NCI-H510A treated with DMSO at 0.1 percent for 48 hours (cell line): ENCODE data around the gene PCBP2.
"Not testable (repeated sequence)": the region's sequence is repeated elsewhere in the genome, so short reads cannot be mapped to it uniquely, and the experiment has no call there.

ENCODE experiments used
- DNase-seq: peaks from one replicate; lab custom pipeline; 2025; lab: John Stamatoyannopoulos, UW

PCBP2 gene

GRCh38 chr12:53472056-53472582 lies 20.2 kb downstream of the PCBP2 start:
- no peak for DNase-seq

DNA sequence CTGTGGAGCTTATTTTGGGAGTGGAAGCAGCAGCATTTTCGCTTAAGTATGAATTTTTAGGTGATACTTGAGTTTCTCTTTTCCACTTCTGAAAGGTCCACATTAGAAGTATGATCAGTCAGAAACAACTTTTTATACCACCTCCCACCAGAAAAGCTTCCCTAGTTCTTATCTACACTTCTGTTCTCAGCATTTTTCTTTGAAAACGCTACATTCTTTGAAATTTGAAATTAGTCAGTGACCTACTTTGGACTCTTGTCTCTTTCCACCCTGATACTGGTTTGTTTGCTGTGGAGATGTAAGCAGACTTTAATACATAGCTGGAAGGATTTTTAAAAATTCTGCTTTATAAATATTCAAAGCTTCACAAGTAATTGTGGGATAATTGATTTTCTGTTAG lies 22.2 kb downstream of the PCBP2 start:
- DNase-seq = no peak

GRCh38 chr12:53474819-53475218 lies 22.9 kb downstream of the PCBP2 start:
- DNase-seq = no peak

DNA sequence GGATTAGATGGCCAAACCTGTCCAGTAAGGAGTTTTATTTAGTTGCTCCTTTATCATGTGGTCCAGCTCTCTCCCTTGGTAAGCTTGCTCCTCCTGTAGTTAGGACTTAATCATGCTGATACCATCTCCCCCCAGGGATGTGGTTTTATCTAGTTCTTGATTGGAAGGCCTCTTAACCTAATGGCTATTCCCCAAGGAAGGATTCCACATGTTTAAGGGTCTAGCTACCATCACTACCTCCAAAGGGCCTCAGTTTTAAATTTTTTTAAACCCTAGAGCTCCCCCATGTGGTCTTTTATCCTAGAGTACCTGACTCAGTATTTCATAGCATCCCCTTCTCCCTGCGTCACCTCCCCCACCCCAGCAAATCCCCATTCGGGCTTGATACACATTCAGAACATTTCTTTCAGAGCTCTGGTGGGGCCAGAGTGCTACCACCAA lies 24.9 kb downstream of the PCBP2 start:
- DNase-seq = peak; percentile 32

- no peak for DNase-seq
These were observed 27.0 kb downstream of the PCBP2 start for GRCh38 chr12:53478865-53479264.

DNA sequence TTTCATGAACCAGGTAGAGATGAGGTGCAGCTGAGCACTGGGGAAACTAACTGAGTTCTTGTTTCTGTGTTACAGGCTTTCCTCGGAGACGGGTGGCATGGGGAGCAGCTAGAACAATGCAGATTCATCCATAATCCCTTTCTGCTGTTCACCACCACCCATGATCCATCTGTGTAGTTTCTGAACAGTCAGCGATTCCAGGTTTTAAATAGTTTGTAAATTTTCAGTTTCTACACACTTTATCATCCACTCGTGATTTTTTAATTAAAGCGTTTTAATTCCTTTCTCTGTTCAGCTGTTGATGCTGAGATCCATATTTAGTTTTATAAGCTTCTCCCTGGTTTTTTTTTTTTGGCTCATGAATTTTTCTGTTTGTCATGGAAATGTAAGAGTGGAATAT lies 27.4 kb downstream of the PCBP2 start:
- no peak for DNase-seq

DNA sequence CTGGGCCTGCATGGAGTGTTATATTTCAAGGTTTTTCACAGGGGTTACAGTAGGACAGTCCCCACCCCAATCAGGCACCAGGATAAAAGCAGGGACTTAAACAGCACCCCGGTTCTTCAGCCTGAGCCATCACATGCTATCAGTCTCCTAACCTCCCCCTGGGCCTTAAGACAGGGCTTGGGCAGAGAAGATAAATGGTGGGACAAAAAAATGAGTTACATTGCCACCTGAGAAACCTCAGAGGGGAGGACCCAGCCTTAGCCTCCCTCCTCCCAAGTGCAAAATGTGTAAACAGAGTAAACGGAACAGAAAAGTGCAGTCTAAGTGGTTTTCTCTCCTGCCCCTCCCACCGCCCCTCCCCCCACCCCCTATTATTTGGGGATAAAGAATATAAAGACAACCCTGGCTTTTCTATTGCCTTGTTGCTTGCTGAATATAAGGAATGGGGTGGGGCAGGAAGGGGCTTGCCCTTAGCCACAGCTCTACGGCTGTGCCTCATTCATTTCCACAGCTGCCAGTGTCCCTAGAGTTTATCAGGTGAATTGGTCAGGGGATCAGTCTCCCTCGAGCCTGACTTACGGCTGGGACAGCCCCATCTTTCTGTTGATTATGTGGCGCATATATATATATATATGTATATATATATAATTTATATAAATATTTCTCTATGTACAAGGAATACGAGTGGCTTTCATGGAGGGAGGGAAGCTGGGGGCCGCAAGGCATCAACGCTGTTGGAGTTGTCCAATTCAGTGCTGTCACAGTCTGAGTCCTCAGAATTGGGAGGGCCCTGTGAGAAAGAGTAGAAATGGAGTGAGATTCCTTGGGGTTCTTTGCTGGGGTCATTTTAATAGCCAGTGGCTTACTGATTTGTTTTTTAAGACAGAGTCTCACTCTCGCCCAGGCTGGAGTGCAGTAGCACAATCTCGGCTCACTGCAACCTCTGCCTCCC lies 28.9 kb downstream of the PCBP2 start:
- DNase-seq = no peak

- not testable (repeated sequence) for DNase-seq
These were observed 29.6 kb downstream of the PCBP2 start for GRCh38 chr12:53481458-53481857.

DNA sequence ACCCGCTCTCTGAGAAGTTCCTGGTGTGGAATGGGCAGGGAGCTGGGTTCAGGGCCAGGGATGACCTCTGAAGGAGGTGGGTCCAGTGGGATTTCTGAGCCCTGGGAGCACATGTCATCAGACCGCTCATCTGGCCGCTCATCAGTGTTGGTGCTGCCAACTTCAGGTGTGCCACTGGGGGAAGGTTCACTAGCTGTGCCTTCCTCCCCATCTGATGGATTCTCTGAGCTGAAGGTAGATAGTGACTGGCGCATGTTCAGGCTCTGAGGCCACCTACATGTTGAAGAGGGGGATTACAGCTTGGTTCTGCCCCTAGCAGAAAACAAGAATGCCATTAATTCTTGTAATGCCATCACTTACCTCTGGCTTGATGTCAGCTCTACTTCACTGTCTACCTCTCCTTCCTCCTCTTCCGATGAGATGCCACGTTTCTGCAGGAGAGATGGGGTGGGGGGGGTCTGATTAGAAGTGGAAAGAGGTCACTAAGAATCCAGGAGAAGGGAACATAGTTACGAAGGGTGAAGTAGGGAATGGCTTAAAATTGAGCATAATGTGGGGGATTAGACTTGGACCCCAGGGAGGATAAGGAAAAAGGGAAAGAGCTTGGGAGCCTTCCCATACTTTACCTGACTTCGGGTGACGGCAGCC lies 30.2 kb downstream of the PCBP2 start:
- no peak for DNase-seq

- no peak for DNase-seq
These were observed 30.8 kb downstream of the PCBP2 start for GRCh38 chr12:53482626-53483168.

DNA sequence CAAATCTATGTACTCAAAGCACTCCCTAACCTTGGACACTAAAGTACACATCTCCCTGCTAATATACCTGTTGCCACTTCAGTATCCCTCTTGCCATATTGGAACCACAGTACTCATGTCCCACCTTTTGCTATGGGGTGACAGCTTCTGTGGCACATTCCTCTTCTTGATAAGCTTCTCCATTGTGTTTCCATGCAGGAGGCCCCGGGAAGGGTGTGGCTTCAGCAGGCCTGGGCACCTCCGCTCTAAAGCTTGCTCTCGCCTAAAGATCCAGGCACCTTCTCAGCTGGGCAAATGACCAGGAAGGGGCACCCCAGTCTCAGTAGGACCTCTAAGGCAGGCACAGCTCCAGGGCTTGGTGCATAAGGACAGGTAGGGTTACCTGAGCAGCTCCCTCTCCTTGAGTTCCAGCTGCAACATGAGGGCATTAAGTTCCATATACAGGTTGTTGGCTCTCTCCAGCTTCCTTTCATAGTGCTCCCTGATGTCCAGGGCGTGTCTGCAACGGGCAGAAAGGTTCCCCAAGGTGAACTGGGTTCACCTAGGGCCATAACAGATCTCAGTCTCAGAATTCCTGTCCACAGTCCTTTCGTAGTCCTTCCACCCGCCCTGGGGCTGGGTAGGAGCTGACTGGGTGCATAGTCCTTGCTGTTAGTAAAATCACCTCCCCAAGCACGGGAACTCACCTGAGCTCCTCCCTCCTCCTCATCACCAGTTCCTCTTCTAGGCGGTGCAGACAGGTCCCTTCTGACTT lies 31.5 kb downstream of the PCBP2 start:
- DNase-seq = peak; percentile 6

GRCh38 chr12:53483979-53484377 lies 32.1 kb downstream of the PCBP2 start:
- no peak for DNase-seq

- DNase-seq = no peak
These were observed 33.0 kb downstream of the PCBP2 start for GRCh38 chr12:53484686-53485575.

DNA sequence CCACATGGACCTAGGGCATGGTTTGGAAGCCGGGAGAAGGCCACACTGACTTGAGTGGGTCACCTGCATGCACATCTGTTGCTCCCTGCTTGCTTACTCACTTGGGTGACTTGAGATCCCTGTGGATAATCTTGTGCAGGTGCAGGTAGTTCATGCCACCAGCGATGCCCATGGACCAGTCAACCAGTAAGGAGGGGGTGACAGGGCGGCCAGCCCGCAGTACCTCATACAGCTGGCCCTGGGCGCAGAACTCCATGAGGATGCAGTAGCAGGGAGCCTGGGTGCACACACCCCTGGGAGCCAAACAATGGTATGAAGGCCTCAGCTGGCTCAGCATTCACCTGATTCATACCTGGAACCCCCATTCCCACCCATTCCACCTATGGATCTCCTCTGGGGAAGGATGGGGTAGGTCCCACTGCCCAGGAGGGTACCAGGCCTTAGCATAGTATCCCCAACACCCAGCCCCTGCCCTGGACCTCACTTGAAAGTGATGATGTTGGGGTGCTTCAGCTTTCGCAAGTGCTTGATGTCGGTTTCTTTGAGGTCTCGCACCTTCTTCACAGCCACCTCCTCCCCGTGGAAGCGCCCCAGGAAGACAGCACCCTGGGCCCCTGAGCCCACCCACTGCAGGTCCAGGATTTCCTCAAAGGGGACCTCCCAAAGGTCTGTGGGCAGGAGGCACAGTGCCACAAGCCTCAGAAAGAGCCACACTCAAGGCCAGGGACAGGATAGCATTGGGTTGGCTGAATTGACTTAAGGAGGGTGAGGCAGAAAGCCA lies 34.2 kb downstream of the PCBP2 start:
- DNase-seq = no peak

DNA sequence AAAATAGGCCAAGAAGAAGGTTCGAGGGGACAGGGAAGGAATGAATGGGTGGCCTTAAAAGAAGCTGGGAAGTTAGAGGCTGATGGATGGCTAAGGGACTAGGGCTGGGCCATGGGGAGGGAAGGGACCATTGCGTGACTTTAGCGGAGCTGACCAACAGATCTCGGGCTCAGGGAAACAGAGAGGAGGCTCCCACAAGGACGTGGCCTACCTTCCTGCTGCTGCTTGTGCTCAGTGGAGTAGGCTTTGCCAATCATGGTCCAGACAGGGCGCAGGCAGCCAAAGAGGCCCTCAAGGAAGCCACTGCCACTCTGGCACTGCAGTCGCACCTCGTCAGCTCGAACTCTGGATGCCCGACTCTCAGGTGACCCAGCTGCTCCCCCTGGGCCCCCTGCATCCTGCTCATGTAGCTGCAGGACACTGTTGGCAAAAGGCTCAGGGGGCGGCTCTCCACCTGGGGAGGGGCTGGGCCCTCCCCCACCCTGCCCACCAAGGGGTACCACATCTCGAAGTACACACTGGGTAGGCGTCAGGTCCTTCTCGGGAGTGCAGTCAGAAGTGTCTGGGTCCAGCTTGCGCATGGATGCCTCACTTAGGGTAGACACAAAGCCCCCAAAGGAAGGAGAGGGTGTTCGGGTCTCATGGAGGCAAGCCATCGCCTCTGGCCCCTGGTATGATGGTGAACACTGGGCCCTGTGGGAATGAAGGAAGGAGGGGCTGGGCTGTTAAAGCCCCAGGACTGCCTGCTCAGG lies 35.0 kb downstream of the PCBP2 start:
- DNase-seq = no peak

DNA sequence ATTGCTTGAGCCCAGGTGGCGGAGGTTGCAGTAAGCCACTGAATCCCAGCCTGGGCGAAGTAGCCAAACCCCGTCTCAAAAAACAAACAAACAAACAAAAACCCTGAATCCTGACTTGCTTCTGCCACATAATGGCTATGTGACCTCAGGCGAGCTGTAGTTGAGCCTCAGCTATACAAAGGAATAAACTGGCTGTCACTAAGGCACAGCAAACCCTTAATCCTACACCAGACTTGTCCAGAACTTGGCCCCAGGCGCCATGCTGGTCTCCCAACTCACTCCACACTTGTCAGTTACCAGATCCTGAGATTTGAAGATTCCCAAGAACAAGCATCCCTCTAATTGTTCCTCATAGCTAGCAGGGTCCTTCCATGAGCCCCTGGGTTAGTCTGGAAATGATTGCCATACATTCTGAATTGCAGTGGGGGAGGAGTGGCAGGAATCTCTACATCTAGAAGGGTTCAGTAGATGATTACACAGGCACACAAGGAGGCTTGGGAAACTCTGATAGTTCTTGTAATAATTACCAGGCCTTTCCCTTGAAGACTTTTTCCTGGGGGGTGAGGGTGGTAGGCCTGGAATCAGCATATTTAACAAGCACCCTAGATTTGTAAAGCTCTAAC lies 37.5 kb downstream of the PCBP2 start:
- DNase-seq = no peak

- DNase-seq = no peak
These were observed 40.3 kb downstream of the PCBP2 start for GRCh38 chr12:53492188-53492587.

GRCh38 chr12:53492830-53493609 lies 41.1 kb downstream of the PCBP2 start:
- peak; percentile 79 for DNase-seq
